Esophagus (tissue), 2 donors: ENCODE data around the gene UPK3A. TPM values are rescaled to one million over a fixed set of nuclear protein-coding genes. Genes with fewer than 3 reads are reported as not detected.
"Not testable (repeated sequence)": the region's sequence is repeated elsewhere in the genome, so short reads cannot be mapped to it uniquely, and the experiment has no call there.

Experiments
- H3K27ac ChIP-seq, 2 donors: one replicate each; pipeline ENCODE4 v1.5.1; 2013; ENCODE audit warnings: low read depth in 2 of 2, mild to moderate bottlenecking in 2 of 2, inconsistent platforms in 1 of 2, low read length in 1 of 2, moderate library complexity in 1 of 2
- H3K27me3 ChIP-seq, 2 donors: one replicate each; pipeline ENCODE4 v1.6.1; 2013; ENCODE audit warnings: low read length in 2 of 2, control low read depth in 1 of 2, mild to moderate bottlenecking in 1 of 2; ENCODE audit not compliant: insufficient read depth in 2 of 2, control insufficient read depth in 1 of 2
- H3K36me3 ChIP-seq, 2 donors: one replicate each; pipeline ENCODE4 v1.6.1; 2013; ENCODE audit warnings: low read length in 1 of 2; ENCODE audit not compliant: control insufficient read depth in 2 of 2, insufficient read depth in 2 of 2
- H3K4me1 ChIP-seq, 2 donors: one replicate each; pipeline ENCODE4 v1.6.1; 2013; ENCODE audit warnings: low read length in 1 of 2; ENCODE audit not compliant: control insufficient read depth in 2 of 2, insufficient read depth in 2 of 2
- H3K4me3 ChIP-seq, 2 donors: one replicate each; pipeline ENCODE4 v1.5.1; 2013; ENCODE audit warnings: low read length in 2 of 2, mild to moderate bottlenecking in 2 of 2, low read depth in 1 of 2, moderate library complexity in 1 of 2
- H3K9me3 ChIP-seq, 2 donors: one replicate each; pipeline ENCODE4 v1.6.1; 2013; ENCODE audit warnings: mild to moderate bottlenecking in 2 of 2, low read depth in 1 of 2, low read length in 1 of 2, moderate library complexity in 1 of 2; ENCODE audit not compliant: control insufficient read depth in 2 of 2, insufficient read depth in 1 of 2
- WGBS, 2 donors: extraction: QIAGEN DNeasy Blood & Tissue Kit; methylation state at CpG; one replicate each; pipeline ENCODE4 v1.1.7; 2013; 5-methylcytosine and 5-hydroxymethylcytosine counted together
- polyA plus RNA-seq, 2 donors: library from polyadenylated mRNA; stranded (reverse); fragments of 200-250 nt; gene quantifications; one replicate each; pipeline ENCODE4 v1.2.3, GENCODE V29; 2013
- donor health status: healthy with polysubstance abuse.
- donor health status: Bipolar disorder and iron deficiency.

Gene UPK3A
- polyA plus RNA-seq, 2 donors, result not detected

GRCh38 chr22:45268167-45268957 is 16.4 kb upstream of the UPK3A start:
- H3K4me3 ChIP-seq, result peak overlapping the region; percentile 58 to 61
- 1 to 2% methylated on average over 30 to 47 of the region's 47 CpGs for WGBS, 2 donors

GRCh38 chr22:45268958-45269844 is 15.5 kb upstream of the UPK3A start:
- H3K4me1 ChIP-seq, result peaks cover 3 to 9% of the 10 kb centered on the region in 2 donors
- WGBS, 2 donors, result 2 to 3% methylated on average over 36 to 53 of the region's 60 CpGs
- H3K4me3 ChIP-seq, result peak overlapping the region; percentile 58 to 61
- no peaks in the 10 kb centered on the region for H3K36me3 ChIP-seq
- H3K27me3 ChIP-seq, result no peaks in the 10 kb centered on the region
- H3K9me3 ChIP-seq, result no peaks in the 10 kb centered on the region
- peak overlapping the region in 1 of 2 donors; percentile 42 for H3K27ac ChIP-seq

More at GRCh38 chr22:45268167-45268957, 16.4 kb upstream of the UPK3A start:
- Histone ChIP-seq H3K36me3 (no peaks in the 10 kb centered on the region), H3K27ac (peak overlapping the region in 1 of 2 donors; percentile 42), H3K27me3 (no peaks in the 10 kb centered on the region), H3K4me1 (peaks cover 3 to 9% of the 10 kb centered on the region in 2 donors), H3K9me3 (no peaks in the 10 kb centered on the region)

GRCh38 chr22:45270095-45271020 is 14.4 kb upstream of the UPK3A start:
- H3K9me3 ChIP-seq, result no peaks in the 10 kb centered on the region
- 83 to 85% methylated on average over 16 of the region's 16 CpGs for WGBS, 2 donors
- no peaks in the 10 kb centered on the region for H3K36me3 ChIP-seq
- no peaks in the 10 kb centered on the region for H3K27me3 ChIP-seq
- H3K4me1 ChIP-seq, result peaks cover 3 to 9% of the 10 kb centered on the region in 2 donors
- no peak overlapping the region for H3K4me3 ChIP-seq
- peak overlapping the region in 1 of 2 donors; percentile 16 for H3K27ac ChIP-seq

- Histone ChIP-seq H3K9me3 (no peaks in the 10 kb centered on the region), H3K4me1 (peaks cover 3 to 9% of the 10 kb centered on the region in 2 donors), H3K4me3 (no peak overlapping the region), H3K36me3 (no peaks in the 10 kb centered on the region), H3K27me3 (no peaks in the 10 kb centered on the region), H3K27ac (peak overlapping the region; percentile 58 to 82)
- 48 to 57% methylated on average over 13 of the region's 13 CpGs for WGBS, 2 donors
These were observed 13.0 kb upstream of the UPK3A start for GRCh38 chr22:45271667-45272201.

- no peaks in the 10 kb centered on the region for H3K27me3 ChIP-seq
- 87 to 89% methylated on average over 7 of the region's 7 CpGs for WGBS, 2 donors
- no peaks in the 10 kb centered on the region for H3K9me3 ChIP-seq
- no peaks in the 10 kb centered on the region for H3K36me3 ChIP-seq
- no peak overlapping the region for H3K4me3 ChIP-seq
- H3K27ac ChIP-seq, result peak overlapping the region; percentile 58 to 82
- peaks cover 3 to 9% of the 10 kb centered on the region in 2 donors for H3K4me1 ChIP-seq
These were observed 12.3 kb upstream of the UPK3A start for GRCh38 chr22:45272498-45272897.

- Histone ChIP-seq H3K36me3 (no peaks in the 10 kb centered on the region), H3K4me3 (no peak overlapping the region), H3K27me3 (no peaks in the 10 kb centered on the region), H3K9me3 (no peaks in the 10 kb centered on the region), H3K27ac (peak overlapping the region in 1 of 2 donors; percentile 7), H3K4me1 (peaks cover 3 to 8% of the 10 kb centered on the region in 2 donors)
- WGBS, 2 donors, result 76 to 86% methylated on average over 15 of the region's 15 CpGs
These were observed 11.2 kb upstream of the UPK3A start for GRCh38 chr22:45273452-45274075.

- no peak overlapping the region for H3K4me3 ChIP-seq
- H3K9me3 ChIP-seq, result no peaks in the 10 kb centered on the region
- 86 to 89% methylated on average over 12 of the region's 12 CpGs for WGBS, 2 donors
- no peaks in the 10 kb centered on the region for H3K27me3 ChIP-seq
- no peaks in the 10 kb centered on the region for H3K36me3 ChIP-seq
- no peak overlapping the region for H3K27ac ChIP-seq
- peaks cover 0 to 3% of the 10 kb centered on the region in 2 donors for H3K4me1 ChIP-seq
These were observed 8.1 kb upstream of the UPK3A start for GRCh38 chr22:45276507-45277105.

GRCh38 chr22:45277720-45278119 is 7.0 kb upstream of the UPK3A start:
- not testable (repeated sequence) for H3K27me3 ChIP-seq, H3K4me3 ChIP-seq, H3K27ac ChIP-seq, H3K9me3 ChIP-seq, H3K4me1 ChIP-seq, H3K36me3 ChIP-seq
- WGBS, 2 donors, result 84 to 87% methylated on average over 7 of the region's 7 CpGs
